IPS-18a (cell line): Measurements from ENCODE around the gene ING5.
"Not testable (repeated sequence)": the region's sequence is repeated elsewhere in the genome, so short reads cannot be mapped to it uniquely, and the experiment has no call there.

Source experiments
- H3K27ac ChIP-seq: one replicate; pipeline ENCODE4 v1.5.1; 2013; ENCODE audit warnings: low read length
- H3K27me3 ChIP-seq: one replicate; pipeline ENCODE4 v1.6.1; 2013; ENCODE audit warnings: mild to moderate bottlenecking, low read length; ENCODE audit not compliant: control insufficient read depth, insufficient read depth
- H3K36me3 ChIP-seq: one replicate; pipeline ENCODE4 v1.6.1; 2013; ENCODE audit warnings: low read depth, low read length; ENCODE audit not compliant: control insufficient read depth
- H3K4me1 ChIP-seq: one replicate; pipeline ENCODE4 v1.6.1; 2013; ENCODE audit warnings: low read depth, low read length; ENCODE audit not compliant: control insufficient read depth
- H3K4me3 ChIP-seq: one replicate; pipeline ENCODE4 v1.5.1; 2013; ENCODE audit warnings: low read length
- H3K9ac ChIP-seq: one replicate; pipeline ENCODE4 v1.6.1; 2013; ENCODE audit warnings: mild to moderate bottlenecking, low read length, moderate library complexity
- H3K9me3 ChIP-seq: one replicate; pipeline ENCODE4 v1.6.1; 2013; ENCODE audit warnings: low read depth, low read length; ENCODE audit not compliant: control insufficient read depth

Gene ING5

GRCh38 chr2:241755777-241756176, 53.9 kb downstream of the ING5 start:
- Histone ChIP-seq H3K36me3 (no peaks in the 10 kb centered on the region), H3K9me3 (no peaks in the 10 kb centered on the region), H3K27ac (no peak overlapping the region), H3K4me1 (no peaks in the 10 kb centered on the region), H3K27me3 (no peaks in the 10 kb centered on the region), H3K4me3 (no peak overlapping the region), H3K9ac (no peak overlapping the region)

GRCh38 chr2:241759067-241759807, 57.4 kb downstream of the ING5 start:
- H3K27me3 ChIP-seq: no peaks in the 10 kb centered on the region

GRCh38 chr2:241759893-241760292, 58.1 kb downstream of the ING5 start:
- H3K4me3 ChIP-seq, H3K27ac ChIP-seq, H3K9ac ChIP-seq, H3K4me1 ChIP-seq, H3K36me3 ChIP-seq, H3K27me3 ChIP-seq, H3K9me3 ChIP-seq: not testable (repeated sequence)

More at GRCh38 chr2:241759067-241759807, 57.4 kb downstream of the ING5 start:
- Histone ChIP-seq H3K9ac (no peak overlapping the region), H3K27ac (no peak overlapping the region), H3K4me1 (no peaks in the 10 kb centered on the region), H3K4me3 (no peak overlapping the region), H3K36me3 (no peaks in the 10 kb centered on the region), H3K9me3 (no peaks in the 10 kb centered on the region)

- Histone ChIP-seq H3K27ac (no peak overlapping the region), H3K27me3 (no peaks in the 10 kb centered on the region), H3K9me3 (no peaks in the 10 kb centered on the region), H3K9ac (no peak overlapping the region), H3K36me3 (no peaks in the 10 kb centered on the region), H3K4me1 (no peaks in the 10 kb centered on the region), H3K4me3 (no peak overlapping the region)
Observed at GRCh38 chr2:241760301-241760771, 58.5 kb downstream of the ING5 start.

- H3K36me3 ChIP-seq: no peaks in the 10 kb centered on the region
- H3K4me3 ChIP-seq: no peak overlapping the region
- H3K9me3 ChIP-seq: no peaks in the 10 kb centered on the region
- H3K4me1 ChIP-seq: no peaks in the 10 kb centered on the region
- no peak overlapping the region for H3K27ac ChIP-seq
- H3K27me3 ChIP-seq: no peaks in the 10 kb centered on the region
- no peak overlapping the region for H3K9ac ChIP-seq
Observed at GRCh38 chr2:241762321-241762932, 60.6 kb downstream of the ING5 start.

- Histone ChIP-seq H3K27ac (no peak overlapping the region), H3K4me3 (no peak overlapping the region), H3K4me1 (no peaks in the 10 kb centered on the region), H3K36me3 (no peaks in the 10 kb centered on the region), H3K27me3 (no peaks in the 10 kb centered on the region), H3K9me3 (no peaks in the 10 kb centered on the region), H3K9ac (no peak overlapping the region)
Observed at GRCh38 chr2:241762933-241763369, 61.1 kb downstream of the ING5 start.

- Histone ChIP-seq H3K4me1 (no peaks in the 10 kb centered on the region), H3K27me3 (no peaks in the 10 kb centered on the region), H3K4me3 (no peak overlapping the region), H3K9ac (no peak overlapping the region), H3K9me3 (no peaks in the 10 kb centered on the region), H3K36me3 (no peaks in the 10 kb centered on the region), H3K27ac (no peak overlapping the region)
Observed at GRCh38 chr2:241763551-241764274, 61.9 kb downstream of the ING5 start.

- Histone ChIP-seq H3K27me3 (no peaks in the 10 kb centered on the region), H3K27ac (no peak overlapping the region), H3K4me1 (no peaks in the 10 kb centered on the region), H3K4me3 (no peak overlapping the region), H3K36me3 (no peaks in the 10 kb centered on the region), H3K9me3 (no peaks in the 10 kb centered on the region), H3K9ac (no peak overlapping the region)
Observed at GRCh38 chr2:241764275-241765241, 62.7 kb downstream of the ING5 start.

GRCh38 chr2:241767464-241768250, 65.8 kb downstream of the ING5 start:
- Histone ChIP-seq H3K27ac (no peak overlapping the region), H3K4me1 (no peaks in the 10 kb centered on the region), H3K36me3 (no peaks in the 10 kb centered on the region), H3K4me3 (no peak overlapping the region), H3K9me3 (no peaks in the 10 kb centered on the region), H3K9ac (no peak overlapping the region), H3K27me3 (no peaks in the 10 kb centered on the region)

- no peaks in the 10 kb centered on the region for H3K36me3 ChIP-seq
- H3K27me3 ChIP-seq: no peaks in the 10 kb centered on the region
- no peak overlapping the region for H3K27ac ChIP-seq
- no peaks in the 10 kb centered on the region for H3K4me1 ChIP-seq
- H3K9me3 ChIP-seq: no peaks in the 10 kb centered on the region
- no peak overlapping the region for H3K4me3 ChIP-seq
- no peak overlapping the region for H3K9ac ChIP-seq
Observed at GRCh38 chr2:241768251-241768711, 66.4 kb downstream of the ING5 start.
